ENCODE data around the gene CDON. TPM values are rescaled to one million over a fixed set of nuclear protein-coding genes. Genes with fewer than 3 reads are reported as not detected.

The CDON gene
- 1.1 and 1.7 TPM in 2 replicates for total RNA-seq

GRCh38 chr11:126062679-126063506 is at the start of gene CDON:
TSS of gene CDON (minus strand) at chr11:126062866. CDS start at chr11:126023476, 39,390 bp downstream.

GRCh38 chr11:125945797-125946520 is 116.7 kb downstream of the CDON start, which contains the start of gene VSIG10L2:
TSS of gene VSIG10L2 (plus strand) at chr11:125946044. CDS start at chr11:125946056, 12 bp downstream.

Other genes with a start within 250 kb of the CDON start
- gene PATE4, start 229.6 kb downstream of the CDON start, total RNA-seq = not detected in 2 replicates
- 4.1 and 8.2 TPM in 2 replicates for gene HYLS1, start 175.2 kb downstream of the CDON start, total RNA-seq
- 14.2 and 18.7 TPM in 2 replicates for gene PUS3, start 159.7 kb downstream of the CDON start, total RNA-seq
- gene DDX25, start 158.4 kb downstream of the CDON start, total RNA-seq = 0.62 TPM in 1 of 2 replicates, not detected in the other
- not detected in 2 replicates for gene VSIG10L2, start 116.8 kb downstream of the CDON start, total RNA-seq
- 16.6 and 18.4 TPM in 2 replicates for gene RPUSD4, start 148.8 kb upstream of the CDON start, total RNA-seq
- gene FAM118B, start 148.9 kb upstream of the CDON start, total RNA-seq = 17.5 and 18.1 TPM in 2 replicates
- gene SRPRA, start 206.0 kb upstream of the CDON start, total RNA-seq = 82.9 and 105 TPM in 2 replicates
- 22.0 and 40.8 TPM in 2 replicates for gene FOXRED1, start 206.3 kb upstream of the CDON start, total RNA-seq
- 1.6 and 2.8 TPM in 2 replicates for gene TIRAP, start 220.2 kb upstream of the CDON start, total RNA-seq
- 22.7 and 33.0 TPM in 2 replicates for gene DCPS, start 241.2 kb upstream of the CDON start, total RNA-seq

Data from hair follicular keratinocyte (primary cell).